H1 (cell line): Measurements from ENCODE around the gene BABAM2. TPM values are rescaled to one million over a fixed set of nuclear protein-coding genes. Genes with fewer than 3 reads are reported as not detected.

ENCODE experiments used
- CTCF ChIA-PET: fragments of 300-600 bp; sonication (Branson Sonifier 250); formaldehyde crosslinking; loops from one replicate; lab custom pipeline; 2021; ENCODE audit not compliant: partially characterized antibody; lab: Charles Lee
- POLR2A ChIA-PET: fragments of 300-600 bp; sonication (Branson Sonifier 250); formaldehyde crosslinking; loops from one replicate; lab custom pipeline; 2021; ENCODE audit warnings: inconsistent platforms; ENCODE audit not compliant: partially characterized antibody; lab: Charles Lee
- DNase-seq, 2 experiments: peaks; one replicate each; pipeline versions ENCODE4 v3.0.0 to v3.0.0-alpha.2; 2010 to 2022; ENCODE audit warnings: low spot score in 2 of 2, low read depth in 1 of 2, mixed read lengths in 1 of 2
- FAIRE-seq: peaks from 2 replicates; lab custom pipeline; 2011; peaks lifted over from hg19 to GRCh38; lab: Jason Lieb, UNC
- H2AFZ ChIP-seq: 2 replicates; pipeline ENCODE4 v1.8.1; 2012; ENCODE audit warnings: low read length, inconsistent platforms
- H2AK5ac ChIP-seq: 2 replicates; pipeline ENCODE4 v1.6.1; 2013; ENCODE audit warnings: low read depth, low read length
- H2BK120ac ChIP-seq: replicated peaks from 2 replicates; pipeline ENCODE3; 2013; ENCODE audit warnings: low read depth, low read length, inconsistent platforms
- H2BK12ac ChIP-seq: 2 replicates; pipeline ENCODE4 v1.6.1; 2013; ENCODE audit warnings: low read depth, low read length
- H2BK15ac ChIP-seq: 2 replicates; pipeline ENCODE4 v1.6.1; 2013; ENCODE audit warnings: low read length
- H2BK20ac ChIP-seq: 2 replicates; pipeline ENCODE4 v1.6.1; 2013; ENCODE audit warnings: low read length
- H2BK5ac ChIP-seq: 2 replicates; pipeline ENCODE4 v1.6.1; 2013; ENCODE audit warnings: low read depth, low read length
- H3K14ac ChIP-seq: 2 replicates; pipeline ENCODE4 v1.6.1; 2013; ENCODE audit warnings: inconsistent platforms; ENCODE audit not compliant: insufficient read length
- H3K18ac ChIP-seq: 2 replicates; pipeline ENCODE4 v1.6.1; 2013; ENCODE audit warnings: low read length; ENCODE audit errors: extremely low read depth
- H3K23ac ChIP-seq: 2 replicates; pipeline ENCODE4 v1.6.1; 2013; ENCODE audit warnings: inconsistent platforms; ENCODE audit not compliant: insufficient read length
- H3K23me2 ChIP-seq: 2 replicates; pipeline ENCODE4 v1.6.1; 2013; ENCODE audit warnings: low read depth, low read length
- H3K27ac ChIP-seq: 2 replicates; pipeline ENCODE4 v1.6.1; 2011; ENCODE audit warnings: low read depth, low read length, inconsistent platforms
- H3K27me3 ChIP-seq, 4 experiments: replicated peaks in 1 of 4; 1 replicate in 1 of 4; 2 replicates in 3 of 4; pipeline versions ENCODE4 v1.6.1 to v1.8.1; 2011 to 2013; ENCODE audit warnings: low read length in 3 of 4, mild to moderate bottlenecking in 3 of 4, inconsistent platforms in 2 of 4, mixed read lengths in 2 of 4, moderate library complexity in 1 of 4; ENCODE audit not compliant: control insufficient read depth in 3 of 4, insufficient read depth in 3 of 4; ENCODE audit errors: extremely low read depth in 1 of 4
- H3K36me3 ChIP-seq, 4 experiments: 2 replicates each; pipeline versions ENCODE4 v1.6.1 to v1.8.1; 2011 to 2013; ENCODE audit warnings: mild to moderate bottlenecking in 4 of 4, low read length in 3 of 4, moderate library complexity in 2 of 4, control low read depth in 1 of 4, inconsistent platforms in 1 of 4; ENCODE audit not compliant: insufficient read depth in 4 of 4, control insufficient read depth in 2 of 4
- H3K4ac ChIP-seq: replicated peaks from 2 replicates; pipeline ENCODE3; 2013; ENCODE audit warnings: low read length, low read depth, mixed read lengths, inconsistent platforms; ENCODE audit not compliant: insufficient read length
- H3K4me1 ChIP-seq, 4 experiments: replicated peaks in 1 of 4; 1 replicate in 1 of 4; 2 replicates in 3 of 4; pipeline versions ENCODE4 v1.6.1 to v1.8.1; 2011 to 2013; ENCODE audit warnings: low read length in 3 of 4, inconsistent platforms in 2 of 4, mixed read lengths in 1 of 4; ENCODE audit not compliant: insufficient read depth in 4 of 4, control insufficient read depth in 3 of 4
- H3K4me2 ChIP-seq, 2 experiments: 2 replicates each; pipeline versions ENCODE4 v1.6.1 to v1.8.1; 2011 to 2013; ENCODE audit warnings: low read depth in 2 of 2, low read length in 2 of 2, control low read depth in 1 of 2, inconsistent platforms in 1 of 2, mild to moderate bottlenecking in 1 of 2; ENCODE audit not compliant: insufficient read depth in 1 of 2
- H3K4me3 ChIP-seq, 4 experiments: fragments of 200-600, 300-600 bp in 1 of 4; sonication (generic), shearing (Covaris generic), sonication (Bioruptor Twin) in 1 of 4; 2 replicates each; pipeline versions ENCODE4 v1.5.1 to v1.8.1; 2011 to 2016; ENCODE audit warnings: low read length in 4 of 4, low read depth in 3 of 4, control low read depth in 2 of 4, inconsistent platforms in 2 of 4, mild to moderate bottlenecking in 2 of 4, mixed read lengths in 1 of 4, moderate library complexity in 1 of 4; ENCODE audit not compliant: insufficient read depth in 2 of 4; ENCODE audit errors: extremely low read depth in 1 of 4
- H3K56ac ChIP-seq: replicated peaks from 2 replicates; pipeline ENCODE3; 2013; ENCODE audit warnings: low read depth, mild to moderate bottlenecking, mixed read lengths, low read length, inconsistent platforms; ENCODE audit not compliant: insufficient read length
- H3K79me1 ChIP-seq: 2 replicates; pipeline ENCODE4 v1.6.1; 2013; ENCODE audit warnings: low read depth, low read length, control low read depth
- H3K79me2 ChIP-seq, 2 experiments: 2 replicates each; pipeline versions ENCODE4 v1.6.1 to v1.8.1; 2012 to 2013; ENCODE audit warnings: low read length in 2 of 2, mild to moderate bottlenecking in 2 of 2, inconsistent platforms in 1 of 2; ENCODE audit not compliant: insufficient read depth in 2 of 2, control insufficient read depth in 1 of 2
- H3K9ac ChIP-seq, 4 experiments: replicated peaks in 1 of 4; 1 replicate in 1 of 4; 2 replicates in 3 of 4; pipeline versions ENCODE4 v1.6.1 to v1.8.1; 2011 to 2013; ENCODE audit warnings: low read depth in 3 of 4, low read length in 3 of 4, control low read depth in 2 of 4, mild to moderate bottlenecking in 2 of 4, moderate library complexity in 2 of 4, inconsistent platforms in 1 of 4; ENCODE audit errors: extremely low read depth in 1 of 4
- H3K9me3 ChIP-seq, 2 experiments: 2 replicates each; pipeline versions ENCODE4 v1.6.1 to v1.8.1; 2012 to 2013; ENCODE audit warnings: mild to moderate bottlenecking in 2 of 2, moderate library complexity in 2 of 2, control low read depth in 1 of 2, inconsistent platforms in 1 of 2, low read depth in 1 of 2, low read length in 1 of 2, mixed read lengths in 1 of 2; ENCODE audit not compliant: insufficient read depth in 2 of 2
- H4K20me1 ChIP-seq, 2 experiments: replicated peaks in 1 of 2; 2 replicates each; pipeline versions ENCODE3 to v1.8.1; 2011 to 2013; ENCODE audit warnings: inconsistent platforms in 2 of 2, low read length in 2 of 2, mild to moderate bottlenecking in 1 of 2; ENCODE audit not compliant: insufficient read depth in 2 of 2, control insufficient read depth in 1 of 2
- H4K5ac ChIP-seq: 2 replicates; pipeline ENCODE4 v1.6.1; 2013; ENCODE audit warnings: low read length, low read depth, mixed read lengths, inconsistent platforms; ENCODE audit not compliant: insufficient read length
- H4K8ac ChIP-seq: 2 replicates; pipeline ENCODE4 v1.8.0; 2013; ENCODE audit warnings: mild to moderate bottlenecking, moderate library complexity, low read length, inconsistent platforms; ENCODE audit not compliant: insufficient read depth; ENCODE audit errors: extremely low read depth
- H4K91ac ChIP-seq: replicated peaks from 2 replicates; pipeline ENCODE3; 2013; ENCODE audit warnings: low read length, mixed read lengths, inconsistent platforms; ENCODE audit not compliant: insufficient read length
- CBX8 ChIP-seq: fragments of 300-800, 300-1000 bp; sonication (generic); IDR thresholded peaks from 2 replicates; pipeline ENCODE4 v1.7.1; 2016; ENCODE audit warnings: low read depth, low read length, borderline replicate concordance
- CEBPB ChIP-seq: IDR thresholded peaks from 2 replicates; pipeline ENCODE4 v1.6.1; 2012; ENCODE audit warnings: low read depth, low read length
- CHD2 ChIP-seq: IDR thresholded peaks from 2 replicates; pipeline ENCODE4 v1.6.1; 2012; ENCODE audit warnings: low read length, improper control_type of control experiment
- GTF2F1 ChIP-seq: IDR thresholded peaks from 2 replicates; pipeline ENCODE4 v1.6.1; 2012; ENCODE audit warnings: low read depth, low read length, improper control_type of control experiment, borderline replicate concordance
- JUN ChIP-seq: IDR thresholded peaks from 2 replicates; pipeline ENCODE4 v1.6.1; 2011; ENCODE audit warnings: low read depth, mild to moderate bottlenecking, improper control_type of control experiment, low read length
- JUND ChIP-seq: IDR thresholded peaks from 2 replicates; pipeline ENCODE4 v1.6.1; 2011; ENCODE audit warnings: mild to moderate bottlenecking, improper control_type of control experiment, low read length
- KDM5A ChIP-seq: fragments of 200-600 bp; IDR thresholded peaks from 2 replicates; pipeline ENCODE4 v1.7.1; 2012; ENCODE audit warnings: mild to moderate bottlenecking, low read length, inconsistent platforms, mixed read lengths
- POU5F1 ChIP-seq: IDR thresholded peaks from 2 replicates; pipeline ENCODE4 v1.6.1; 2011; ENCODE audit warnings: low read depth, mild to moderate bottlenecking, low read length, moderate library complexity
- SIN3A ChIP-seq, 2 experiments: IDR thresholded peaks in 1 of 2; conservative IDR thresholded peaks in 1 of 2; 2 replicates each; pipeline ENCODE4 v1.6.1; 2011 to 2012; ENCODE audit warnings: low read length in 2 of 2, improper control_type of control experiment in 1 of 2, low read depth in 1 of 2, mild to moderate bottlenecking in 1 of 2
- SP2 ChIP-seq: IDR thresholded peaks from 2 replicates; pipeline ENCODE4 v1.6.1; 2012; ENCODE audit warnings: mild to moderate bottlenecking, low read length, inconsistent platforms
- SP4 ChIP-seq: IDR thresholded peaks from 2 replicates; pipeline ENCODE4 v1.6.1; 2012; ENCODE audit warnings: low read length, inconsistent platforms
- TAF1 ChIP-seq: IDR thresholded peaks from 2 replicates; pipeline ENCODE4 v1.6.1; 2011; ENCODE audit warnings: mild to moderate bottlenecking, low read depth, low read length
- TAF7 ChIP-seq: optimal IDR thresholded peaks from 2 replicates; pipeline ENCODE3; 2011; ENCODE audit warnings: low read depth, mild to moderate bottlenecking, inconsistent platforms, low read length, moderate library complexity, borderline replicate concordance
- WGBS, 2 experiments: shearing (Covaris generic) in 1 of 2; methylation state at CpG; one replicate each; pipeline versions ENCODE4 v1.1.6 to v1.1.7; 2013 to 2015; ENCODE audit warnings: low lambda C conversion rate in 2 of 2, mixed read lengths in 2 of 2, inconsistent platforms in 1 of 2, low coverage in 1 of 2, missing lambda C conversion rate in 1 of 2; ENCODE audit not compliant: insufficient replicate concordance in 2 of 2, insufficient coverage in 1 of 2, insufficient read length in 1 of 2; ENCODE audit errors: extremely low coverage in 1 of 2, missing lambda C conversion rate in 1 of 2; 5-methylcytosine and 5-hydroxymethylcytosine counted together
- polyA plus RNA-seq, 7 experiments: library from polyadenylated mRNA; depleted of rRNA in 3 of 7; stranded (reverse) in 5 of 7; unstranded in 2 of 7; fragments of >200 nt in 5 of 7; fragments of 200-250 nt in 2 of 7; gene quantifications; 1 replicate in 5 of 7; 2 replicates in 1 of 7; 4 replicates in 1 of 7; pipeline versions ENCODE4 v1.2.1 to v1.2.3, GENCODE V29; 2011 to 2013; ENCODE audit warnings: missing spikeins in 2 of 7, mixed read lengths in 2 of 7
- total RNA-seq: library from RNA; stranded (reverse); fragmentation: NEBNext Ultra II Directional; extraction: Animal tissue kit (Norgen Biotek cat#: 25700); gene quantifications from 2 replicates; pipeline ENCODE4 v1.2.1, GENCODE V29; 2021
- TF ChIP-seq, protein P1 (sequence below): IDR thresholded peaks from 2 replicates; pipeline ENCODE4 v1.6.1; 2011; ENCODE audit warnings: low read length, improper control_type of control experiment

The BABAM2 gene
- total and polyA plus RNA-seq, 2 of the 8 experiments (the other 6 are each of a cell fraction or from before 2014, with no cell fraction given): 15.8 to 20.9 TPM

DNA sequence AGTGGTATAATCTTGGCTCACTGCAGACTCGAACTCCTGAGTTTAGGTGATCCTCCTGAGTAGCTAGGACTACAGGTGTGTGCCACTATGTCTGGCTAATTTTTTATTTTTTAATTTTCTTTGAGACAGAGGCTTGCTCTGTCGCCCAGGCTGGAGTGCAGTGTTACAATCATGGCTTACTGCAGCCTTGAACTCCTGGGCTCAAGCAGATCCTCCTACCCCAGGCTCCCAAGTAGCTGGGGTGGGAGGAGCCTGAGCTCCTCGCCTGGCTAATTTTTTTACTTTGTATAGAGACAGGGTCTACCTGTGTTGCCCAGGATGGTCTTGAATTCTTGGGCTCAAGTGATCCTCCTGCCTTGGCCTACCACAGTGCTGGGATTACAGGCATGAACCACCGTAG lies 62.5 kb downstream of the BABAM2 start:
- Histone ChIP-seq H2BK20ac (no peak overlapping the region), H3K27me3 (no peaks in the 10 kb centered on the region), H2BK5ac (no peak overlapping the region), H2BK120ac (no peak overlapping the region), H4K8ac (no peak overlapping the region), H4K20me1 (no peaks in the 10 kb centered on the region), H3K27ac (no peak overlapping the region), H3K79me1 (no peaks in the 10 kb centered on the region), H4K91ac (no peak overlapping the region), H3K79me2 (no peaks in the 10 kb centered on the region), H3K14ac (no peak overlapping the region), H3K4me1 (no peaks in the 10 kb centered on the region), H4K5ac (no peak overlapping the region), H3K4ac (no peak overlapping the region), H3K23ac (no peak overlapping the region), H3K18ac (no peak overlapping the region), H3K4me3 (no peak overlapping the region), H3K23me2 (no peaks in the 10 kb centered on the region), H2AFZ (no peak overlapping the region), H3K4me2 (no peak overlapping the region), H3K56ac (no peak overlapping the region), H3K9me3 (no peaks in the 10 kb centered on the region), H2BK15ac (no peak overlapping the region), H2BK12ac (no peak overlapping the region), H3K9ac (no peak overlapping the region), H3K36me3 (no peaks in the 10 kb centered on the region), H2AK5ac (no peak overlapping the region)
- POLR2A ChIA-PET: no interaction called here
- FAIRE-seq: no peak
- WGBS, 2 experiments: 76% methylated on average over 4 of the region's 4 CpGs; no CpG with 5 or more reads in 1 of the 2 experiments
- CTCF ChIA-PET: interaction anchor here (1.3 to 1.6 kb wide), 2 partner anchors 13 to 92 kb away, joined by 3 read pairs; no protein-coding TSS in a partner anchor
- DNase-seq: no peak
- TF ChIP-seq SP2: no peak
- no peak for TF ChIP-seq POU5F1
- TF ChIP-seq TAF7: no peak
- TF ChIP-seq GTF2F1: no peak
- TF ChIP-seq, protein P1, sequence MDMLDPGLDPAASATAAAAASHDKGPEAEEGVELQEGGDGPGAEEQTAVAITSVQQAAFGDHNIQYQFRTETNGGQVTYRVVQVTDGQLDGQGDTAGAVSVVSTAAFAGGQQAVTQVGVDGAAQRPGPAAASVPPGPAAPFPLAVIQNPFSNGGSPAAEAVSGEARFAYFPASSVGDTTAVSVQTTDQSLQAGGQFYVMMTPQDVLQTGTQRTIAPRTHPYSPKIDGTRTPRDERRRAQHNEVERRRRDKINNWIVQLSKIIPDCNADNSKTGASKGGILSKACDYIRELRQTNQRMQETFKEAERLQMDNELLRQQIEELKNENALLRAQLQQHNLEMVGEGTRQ: no peak
- no peak for TF ChIP-seq JUN
- TF ChIP-seq CBX8: no peak
- no peak for TF ChIP-seq SIN3A (conservative IDR thresholded peaks at IDR 0.05 in 1 of 2, IDR thresholded peaks at IDR 0.05 in 1 of 2; ENCODE audit: low read depth in 1 of 2, low read length in 2 of 2)
- TF ChIP-seq CHD2: no peak
- no peak for TF ChIP-seq TAF1
- no peak for TF ChIP-seq KDM5A
- TF ChIP-seq JUND: no peak
- TF ChIP-seq SP4: no peak
- no peak for TF ChIP-seq CEBPB
